Gastrocnemius medialis (tissue), 4 donors: Measurements from ENCODE around the gene SLC29A2. TPM values are rescaled to one million over a fixed set of nuclear protein-coding genes. Genes with fewer than 3 reads are reported as not detected.
A peak's percentile ranks its signal among the peaks of the same experiment; 100 is the strongest.

Source experiments
- ATAC-seq, 2 donors: fragments of 150-250 bp; one replicate each; pipeline ENCODE4 v1.9.1; 2016
- DNase-seq, 2 donors: peaks; one replicate each; pipeline ENCODE4 v3.0.0-alpha.2; 2019
- H3K27ac ChIP-seq, 4 donors: fragments of 200-600 bp; sonication (generic); 1 replicate in 1 of 4; 2 replicates in 3 of 4; pipeline ENCODE4 v1.5.1; 2016 to 2018; ENCODE audit warnings: mild to moderate bottlenecking in 2 of 4, moderate library complexity in 1 of 4
- H3K27me3 ChIP-seq, 3 donors: fragments of 200-600 bp; sonication (generic) in 2 of 3; 1 replicate in 1 of 3; 2 replicates in 2 of 3; pipeline versions ENCODE4 v1.5.1 to v1.6.0; 2016 to 2019; ENCODE audit warnings: mild to moderate bottlenecking in 1 of 3, moderate library complexity in 1 of 3
- H3K36me3 ChIP-seq, 2 donors: fragments of 200-600 bp; sonication (generic) in 1 of 2; one replicate each; pipeline ENCODE4 v1.5.1; 2017 to 2018
- H3K4me1 ChIP-seq, 2 donors: fragments of 200-600 bp; sonication (generic) in 1 of 2; one replicate each; pipeline ENCODE4 v1.5.1; 2016 to 2017; ENCODE audit warnings: mild to moderate bottlenecking in 2 of 2
- H3K4me3 ChIP-seq, 4 donors: fragments of 200-600 bp; sonication (generic) in 3 of 4; 1 replicate in 1 of 4; 2 replicates in 3 of 4; pipeline ENCODE4 v1.5.1; 2016 to 2019; ENCODE audit warnings: mild to moderate bottlenecking in 2 of 4
- H3K9me3 ChIP-seq, 3 donors: fragments of 200-600 bp; sonication (generic) in 2 of 3; 1 replicate in 1 of 3; 2 replicates in 2 of 3; pipeline ENCODE4 v1.5.1; 2016 to 2019
- POLR2A ChIP-seq, 2 donors: fragments of 450-650 bp; IDR thresholded peaks; one replicate each; pipeline ENCODE4 v1.6.1; 2017; ENCODE audit warnings: antibody characterized with exemption in 2 of 2, mild to moderate bottlenecking in 2 of 2, moderate library complexity in 2 of 2
- in situ Hi-C, 4 donors: fragments of 200-750 bp; cut with MboI; loops; one replicate each; pipeline versions ENCODE4 v1.15.0 to v1.8.0; 2017; ENCODE audit warnings: low sequenced_read_pairs in 4 of 4
- intact Hi-C: fragments of 100-400 bp; cut with DNase I; formaldehyde crosslinking; loops from one replicate; pipeline ENCODE4 v1.15.1; 2023; ENCODE audit warnings: low total_unique reads
- total RNA-seq, 4 donors: library from RNA; depleted of rRNA; stranded (reverse); fragments of >200 nt; gene quantifications; one replicate each; pipeline versions ENCODE4 v1.1.0 to v1.2.3, GENCODE V29; 2016
- TF ChIP-seq, protein P1 (sequence below), 5 experiments: fragments of 450-650 bp in 3 of 5; fragments of 200-600 bp in 2 of 5; sonication (generic) in 2 of 5; IDR thresholded peaks in 4 of 5; conservative IDR thresholded peaks in 1 of 5; 1 replicate in 4 of 5; 2 replicates in 1 of 5; pipeline ENCODE4 v1.5.1; 2016 to 2019; ENCODE audit warnings: antibody characterized with exemption in 5 of 5, mild to moderate bottlenecking in 3 of 5, moderate library complexity in 3 of 5

SLC29A2 gene
- total RNA-seq, 4 donors from 2014 or later = 39.2 to 106 (median 70.6) TPM

GRCh38 chr11:66346476-66347424 lies 24.8 kb downstream of the SLC29A2 start:
- Histone ChIP-seq H3K9me3 (no peaks in the 10 kb centered on the region), H3K4me3 (peak overlapping the region; percentile 83 to 97 (median 90)), H3K27ac (peak overlapping the region; percentile 80 to 91 (median 87)), H3K27me3 (no peaks in the 10 kb centered on the region), H3K4me1 (peaks cover 35 to 36% of the 10 kb centered on the region in 2 donors), H3K36me3 (peaks cover 0 to 1% of the 10 kb centered on the region in 2 donors)
- TF ChIP-seq, protein P1, sequence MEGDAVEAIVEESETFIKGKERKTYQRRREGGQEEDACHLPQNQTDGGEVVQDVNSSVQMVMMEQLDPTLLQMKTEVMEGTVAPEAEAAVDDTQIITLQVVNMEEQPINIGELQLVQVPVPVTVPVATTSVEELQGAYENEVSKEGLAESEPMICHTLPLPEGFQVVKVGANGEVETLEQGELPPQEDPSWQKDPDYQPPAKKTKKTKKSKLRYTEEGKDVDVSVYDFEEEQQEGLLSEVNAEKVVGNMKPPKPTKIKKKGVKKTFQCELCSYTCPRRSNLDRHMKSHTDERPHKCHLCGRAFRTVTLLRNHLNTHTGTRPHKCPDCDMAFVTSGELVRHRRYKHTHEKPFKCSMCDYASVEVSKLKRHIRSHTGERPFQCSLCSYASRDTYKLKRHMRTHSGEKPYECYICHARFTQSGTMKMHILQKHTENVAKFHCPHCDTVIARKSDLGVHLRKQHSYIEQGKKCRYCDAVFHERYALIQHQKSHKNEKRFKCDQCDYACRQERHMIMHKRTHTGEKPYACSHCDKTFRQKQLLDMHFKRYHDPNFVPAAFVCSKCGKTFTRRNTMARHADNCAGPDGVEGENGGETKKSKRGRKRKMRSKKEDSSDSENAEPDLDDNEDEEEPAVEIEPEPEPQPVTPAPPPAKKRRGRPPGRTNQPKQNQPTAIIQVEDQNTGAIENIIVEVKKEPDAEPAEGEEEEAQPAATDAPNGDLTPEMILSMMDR (IDR thresholded peaks at IDR 0.05 in 4 of 5, conservative IDR thresholded peaks at IDR 0.05 in 1 of 5) = no peak
- no peak for TF ChIP-seq POLR2A (IDR thresholded peaks at IDR 0.05)
- DNase-seq = peak in 1 of 2 donors; percentile 36
- intact Hi-C loops (loop anchor here (2.0 kb wide), 1 partner anchor 24 kb away; the partner anchor contains the start of gene SLC29A2), in situ Hi-C loops (no loop called here)
- no peak for ATAC-seq

- ATAC-seq (peak; percentile 3 to 7), DNase-seq (no peak)
- Histone ChIP-seq H3K36me3 (peaks cover 0 to 16% of the 10 kb centered on the region in 2 donors), H3K9me3 (no peaks in the 10 kb centered on the region), H3K27me3 (no peaks in the 10 kb centered on the region), H3K27ac (peak overlapping the region; percentile 80 to 91 (median 87)), H3K4me3 (peak overlapping the region; percentile 83 to 97 (median 93)), H3K4me1 (peaks cover 35 to 36% of the 10 kb centered on the region in 2 donors)
- TF ChIP-seq POLR2A (IDR thresholded peaks at IDR 0.05) = no peak
- intact Hi-C loops (loop anchor here (1.0 kb wide), 3 partner anchors 41 to 1261 kb away; partner anchors contain the start of genes CDCA5, RCE1 and ZFPL1), in situ Hi-C loops (no loop called here)
Observed at GRCh38 chr11:66345316-66345649, 26.3 kb downstream of the SLC29A2 start.

DNA sequence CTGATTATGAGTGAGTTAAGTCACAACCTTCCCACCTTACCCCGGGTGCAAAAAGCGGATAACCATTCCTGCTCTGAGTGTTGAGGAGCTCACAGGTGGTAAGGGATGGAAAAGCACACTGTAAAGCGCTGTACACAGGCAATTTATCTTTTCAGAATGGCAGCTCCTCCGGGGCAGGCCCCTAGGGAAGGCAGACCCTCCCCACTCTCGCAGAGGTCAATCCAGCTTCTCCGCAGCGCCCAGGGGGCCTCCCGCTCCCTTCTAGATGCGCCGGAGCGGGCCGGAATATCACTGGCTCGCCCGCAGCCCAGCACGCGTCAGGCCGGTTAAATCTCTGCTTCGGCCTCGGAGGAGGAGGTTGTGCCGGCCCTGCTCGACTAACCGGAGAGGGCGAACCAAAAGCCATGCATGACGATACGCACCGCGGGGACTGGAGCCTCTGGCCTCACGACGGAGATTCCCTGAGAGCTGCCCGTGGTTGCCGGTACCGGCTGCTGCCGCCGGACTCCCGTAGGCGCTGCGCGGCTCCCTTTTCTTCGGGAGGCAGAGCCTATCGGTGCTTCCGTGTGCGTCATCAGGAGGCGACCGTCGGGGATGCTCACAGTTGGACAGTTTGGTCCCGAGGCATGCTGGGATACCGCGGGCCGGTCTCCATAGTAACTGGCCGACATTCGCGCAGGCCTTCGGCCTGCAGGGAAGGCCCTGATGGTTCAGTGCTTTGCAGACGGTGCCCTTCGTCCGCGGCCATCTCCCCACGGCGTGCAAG lies 26.8 kb downstream of the SLC29A2 start, which contains the start of gene BRMS1:
Gene BRMS1, minus strand, starts transcription at position 555 of the 766 bp plus-strand sequence. CDS start 2,870 bp downstream, outside the sequence.
- DNase-seq (peak; percentile 98), ATAC-seq (peak; percentile 83 to 86)
- peak; percentile 92 to 96 for TF ChIP-seq POLR2A (IDR thresholded peaks at IDR 0.05)
- TF ChIP-seq, protein P1 (IDR thresholded peaks at IDR 0.05 in 4 of 5, conservative IDR thresholded peaks at IDR 0.05 in 1 of 5) = peak in 4 of 5 experiments; percentile 35 to 57 (median 48)
- no peaks in the 10 kb centered on the region for H3K9me3 ChIP-seq
- no peaks in the 10 kb centered on the region for H3K27me3 ChIP-seq
- H3K36me3 ChIP-seq = peaks cover 0 to 21% of the 10 kb centered on the region in 2 donors
- intact Hi-C loops = loop anchor here (1.0 kb wide), 3 partner anchors 42 to 1260 kb away; partner anchors contain the start of genes CDCA5, RCE1 and ZFPL1
- peaks cover 35 to 36% of the 10 kb centered on the region in 2 donors for H3K4me1 ChIP-seq
- H3K4me3 ChIP-seq = peak within 1 kb of the TSS; percentile 83 to 97 (median 93)
- H3K27ac ChIP-seq = peak within 1 kb of the TSS; percentile 80 to 91 (median 87)
- in situ Hi-C loops = no loop called here

- no peak overlapping the region for H3K27ac ChIP-seq
- in situ Hi-C loops = no loop called here
- peaks cover 35% of the 10 kb centered on the region in 2 donors for H3K4me1 ChIP-seq
- H3K27me3 ChIP-seq = no peaks in the 10 kb centered on the region
- TF ChIP-seq, protein P1 (IDR thresholded peaks at IDR 0.05 in 4 of 5, conservative IDR thresholded peaks at IDR 0.05 in 1 of 5) = no peak
- TF ChIP-seq POLR2A (IDR thresholded peaks at IDR 0.05) = no peak
- intact Hi-C loops = no loop called here
- peaks cover 0 to 36% of the 10 kb centered on the region in 2 donors for H3K36me3 ChIP-seq
- no peak for ATAC-seq
- no peaks in the 10 kb centered on the region for H3K9me3 ChIP-seq
- H3K4me3 ChIP-seq = no peak overlapping the region
- DNase-seq = no peak
Observed at GRCh38 chr11:66343176-66343575, 28.4 kb downstream of the SLC29A2 start.
